Cortex of kidney (tissue), 1 donor: ENCODE measurements around the gene PTGES3L.
"Not testable (repeated sequence)": the region's sequence is repeated elsewhere in the genome, so short reads cannot be mapped to it uniquely, and the experiment has no call there.

ENCODE experiments used
- DNase-seq: peaks from one replicate; lab custom pipeline; 2025; lab: John Stamatoyannopoulos, UW

PTGES3L gene

GRCh38 chr17:43014020-43014648 is 34.3 kb upstream of the PTGES3L start:
- DNase-seq = no peak

GRCh38 chr17:43013296-43013695 is 33.4 kb upstream of the PTGES3L start:
- no peak for DNase-seq

GRCh38 chr17:43011728-43012472 is 32.0 kb upstream of the PTGES3L start:
- DNase-seq = no peak

- no peak for DNase-seq
Observed at GRCh38 chr17:43010667-43011308, 30.9 kb upstream of the PTGES3L start.

- DNase-seq = no peak
Observed at GRCh38 chr17:43006639-43007551, 27.0 kb upstream of the PTGES3L start, which contains the start of gene IFI35. Gene IFI35, plus strand, starts transcription at chr17:43006784. Its CDS starts 164 bp downstream, at chr17:43006948.

GRCh38 chr17:43003542-43004172 is 23.8 kb upstream of the PTGES3L start:
- DNase-seq = no peak

- DNase-seq = not testable (repeated sequence)
Observed at GRCh38 chr17:43000894-43001293, 21.0 kb upstream of the PTGES3L start.

- no peak for DNase-seq
Observed at GRCh38 chr17:42999003-42999525, 19.2 kb upstream of the PTGES3L start.

- DNase-seq = no peak
Observed at GRCh38 chr17:42997984-42998938, 18.4 kb upstream of the PTGES3L start, which contains the start of gene RPL27. Gene RPL27, plus strand, starts transcription at chr17:42998419. Its CDS starts 332 bp downstream, at chr17:42998751.

GRCh38 chr17:42997390-42997983 is 17.6 kb upstream of the PTGES3L start:
- no peak for DNase-seq

- not testable (repeated sequence) for DNase-seq
Observed at GRCh38 chr17:42993913-42994312, 14.0 kb upstream of the PTGES3L start.

- no peak for DNase-seq
Observed at GRCh38 chr17:42992872-42993271, 13.0 kb upstream of the PTGES3L start.

- DNase-seq = no peak
Observed at GRCh38 chr17:42991471-42991870, 11.6 kb upstream of the PTGES3L start.

GRCh38 chr17:42989726-42990652 is 10.1 kb upstream of the PTGES3L start:
- no peak for DNase-seq

GRCh38 chr17:42989141-42989540 is 9.3 kb upstream of the PTGES3L start:
- no peak for DNase-seq

- DNase-seq = no peak
Observed at GRCh38 chr17:42985225-42985624, 5.3 kb upstream of the PTGES3L start.

GRCh38 chr17:42982266-42982665 is 2.4 kb upstream of the PTGES3L start:
- DNase-seq = no peak

- DNase-seq = no peak
Observed at GRCh38 chr17:42980766-42981397, 1.0 kb upstream of the PTGES3L start.
